Effector memory CD4-positive, alpha-beta T cell (primary cell): Measurements from ENCODE around the gene TMBIM4.

Source experiments
- DNase-seq, 3 donors: peaks; one replicate each; pipeline ENCODE4 v3.0.0-alpha.2; 2020
- H3K27ac ChIP-seq: 2 replicates; pipeline ENCODE4 v1.7.0; 2013; ENCODE audit warnings: mild to moderate bottlenecking, low read length, moderate library complexity; ENCODE audit not compliant: insufficient read depth, poor library complexity, severe bottlenecking
- H3K27me3 ChIP-seq: replicated peaks from 2 replicates; pipeline ENCODE4 v1.7.0; 2013; ENCODE audit warnings: mild to moderate bottlenecking, low read length; ENCODE audit not compliant: insufficient read depth, control insufficient read depth, poor library complexity, severe bottlenecking
- H3K36me3 ChIP-seq: 2 replicates; pipeline ENCODE4 v1.7.0; 2013; ENCODE audit warnings: mild to moderate bottlenecking, low read length, moderate library complexity; ENCODE audit not compliant: control insufficient read depth, insufficient read depth
- H3K4me1 ChIP-seq: 2 replicates; pipeline ENCODE4 v1.7.0; 2013; ENCODE audit warnings: low read length, mild to moderate bottlenecking; ENCODE audit not compliant: control insufficient read depth, insufficient read depth, poor library complexity, severe bottlenecking
- H3K4me3 ChIP-seq: 2 replicates; pipeline ENCODE4 v1.7.0; 2013; ENCODE audit warnings: low read length, low read depth, mild to moderate bottlenecking; ENCODE audit not compliant: insufficient read depth, poor library complexity, severe bottlenecking
- H3K9me3 ChIP-seq: 2 replicates; pipeline ENCODE4 v1.7.0; 2013; ENCODE audit warnings: mild to moderate bottlenecking, low read length, moderate library complexity; ENCODE audit not compliant: control insufficient read depth

TMBIM4 gene

GRCh38 chr12:66197495-66197921 is 27.7 kb upstream of the TMBIM4 start:
- no peaks in the 10 kb centered on the region for H3K27me3 ChIP-seq
- H3K36me3 ChIP-seq: no peaks in the 10 kb centered on the region
- H3K9me3 ChIP-seq: no peaks in the 10 kb centered on the region
- no peak overlapping the region for H3K27ac ChIP-seq
- H3K4me1 ChIP-seq: no peaks in the 10 kb centered on the region
- no peak for DNase-seq
- no peak overlapping the region for H3K4me3 ChIP-seq

GRCh38 chr12:66196806-66197205 is 27.0 kb upstream of the TMBIM4 start:
- Histone ChIP-seq H3K27me3 (no peaks in the 10 kb centered on the region), H3K4me1 (no peaks in the 10 kb centered on the region), H3K4me3 (no peak overlapping the region), H3K27ac (no peak overlapping the region), H3K36me3 (no peaks in the 10 kb centered on the region), H3K9me3 (no peaks in the 10 kb centered on the region)
- no peak for DNase-seq

GRCh38 chr12:66195242-66195641 is 25.4 kb upstream of the TMBIM4 start:
- Histone ChIP-seq H3K36me3 (no peaks in the 10 kb centered on the region), H3K4me3 (no peak overlapping the region), H3K4me1 (no peaks in the 10 kb centered on the region), H3K27me3 (no peaks in the 10 kb centered on the region), H3K27ac (no peak overlapping the region), H3K9me3 (no peaks in the 10 kb centered on the region)
- no peak for DNase-seq

- H3K27ac ChIP-seq: no peak overlapping the region
- no peak for DNase-seq
- H3K4me1 ChIP-seq: no peaks in the 10 kb centered on the region
- no peak overlapping the region for H3K4me3 ChIP-seq
- H3K36me3 ChIP-seq: no peaks in the 10 kb centered on the region
- no peaks in the 10 kb centered on the region for H3K9me3 ChIP-seq
- H3K27me3 ChIP-seq: peaks cover under 1% of the 10 kb centered on the region
These were observed 24.3 kb upstream of the TMBIM4 start for GRCh38 chr12:66194122-66194521.

- Histone ChIP-seq H3K4me3 (no peak overlapping the region), H3K4me1 (peaks cover 4% of the 10 kb centered on the region), H3K36me3 (no peaks in the 10 kb centered on the region), H3K27me3 (peaks cover 8% of the 10 kb centered on the region), H3K9me3 (no peaks in the 10 kb centered on the region), H3K27ac (no peak overlapping the region)
- no peak for DNase-seq
These were observed 21.8 kb upstream of the TMBIM4 start for GRCh38 chr12:66191547-66192126.

- H3K36me3 ChIP-seq: no peaks in the 10 kb centered on the region
- H3K4me3 ChIP-seq: no peak overlapping the region
- H3K9me3 ChIP-seq: no peaks in the 10 kb centered on the region
- H3K4me1 ChIP-seq: peaks cover 4% of the 10 kb centered on the region
- peaks cover 8% of the 10 kb centered on the region for H3K27me3 ChIP-seq
- no peak for DNase-seq
- no peak overlapping the region for H3K27ac ChIP-seq
These were observed 20.9 kb upstream of the TMBIM4 start for GRCh38 chr12:66190519-66191370.

GRCh38 chr12:66189889-66190288 is 20.1 kb upstream of the TMBIM4 start:
- H3K4me3 ChIP-seq: no peak overlapping the region
- peaks cover 8% of the 10 kb centered on the region for H3K27me3 ChIP-seq
- peaks cover 4% of the 10 kb centered on the region for H3K4me1 ChIP-seq
- H3K9me3 ChIP-seq: no peaks in the 10 kb centered on the region
- H3K27ac ChIP-seq: no peak overlapping the region
- H3K36me3 ChIP-seq: no peaks in the 10 kb centered on the region
- no peak for DNase-seq

GRCh38 chr12:66189486-66189843 is 19.7 kb upstream of the TMBIM4 start:
- no peak overlapping the region for H3K4me3 ChIP-seq
- DNase-seq: no peak
- no peaks in the 10 kb centered on the region for H3K9me3 ChIP-seq
- H3K36me3 ChIP-seq: no peaks in the 10 kb centered on the region
- H3K27ac ChIP-seq: no peak overlapping the region
- peaks cover 4% of the 10 kb centered on the region for H3K4me1 ChIP-seq
- H3K27me3 ChIP-seq: peaks cover 8% of the 10 kb centered on the region

GRCh38 chr12:66188584-66189485 is 19.0 kb upstream of the TMBIM4 start, which contains the start of gene IRAK3:
TSS of gene IRAK3 (plus strand) at chr12:66189214. CDS start at chr12:66189300, 86 bp downstream.
- Histone ChIP-seq H3K4me1 (peaks cover 4% of the 10 kb centered on the region), H3K4me3 (peak within 1 kb of the TSS; percentile 47), H3K36me3 (no peaks in the 10 kb centered on the region), H3K27me3 (peaks cover 8% of the 10 kb centered on the region), H3K27ac (no peak within 1 kb of the TSS), H3K9me3 (no peaks in the 10 kb centered on the region)
- DNase-seq: no peak
